ENCODE data around the gene XRCC5.

XRCC5 gene

DNA sequence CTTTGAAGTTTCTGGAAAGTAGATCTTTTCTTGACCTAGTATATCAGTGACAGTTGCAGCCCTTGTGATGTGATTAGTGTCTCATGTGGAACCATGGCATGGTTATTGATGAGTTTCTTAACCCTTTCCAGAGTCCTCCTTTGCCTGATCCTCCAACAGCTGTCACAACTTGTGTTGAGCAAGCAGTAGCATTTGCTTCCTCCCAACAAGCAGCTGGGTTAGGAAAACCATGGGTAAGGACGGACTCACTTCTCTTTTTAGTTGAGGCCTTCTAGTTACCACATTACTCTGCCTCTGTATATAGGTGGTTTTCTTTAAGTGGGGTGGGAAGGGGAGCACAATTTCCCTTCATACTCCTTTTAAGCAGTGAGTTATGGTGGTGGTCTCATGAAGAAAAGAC, 96.3 kb downstream of the XRCC5 start:
- no peak for ATAC-seq
- TF ChIP-seq TOX (CRISPR knock-in tag; IDR thresholded peaks at IDR 0.05; ENCODE audit: borderline replicate concordance) (no peak), PATZ1 (CRISPR knock-in tag; IDR thresholded peaks at IDR 0.05; ENCODE audit: borderline replicate concordance) (no peak), ESRRG (CRISPR knock-in tag; IDR thresholded peaks at IDR 0.05) (no peak), SNAI2 (CRISPR knock-in tag; IDR thresholded peaks at IDR 0.05) (no peak), GLIS3 (CRISPR knock-in tag; IDR thresholded peaks at IDR 0.05) (no peak), ZFP30 (CRISPR knock-in tag; IDR thresholded peaks at IDR 0.05) (no peak), ZFP3 (CRISPR knock-in tag; IDR thresholded peaks at IDR 0.05) (no peak), ZC3H10 (CRISPR knock-in tag; IDR thresholded peaks at IDR 0.05) (no peak), CSDC2 (CRISPR knock-in tag; IDR thresholded peaks at IDR 0.05) (no peak), ZNF70 (CRISPR knock-in tag; IDR thresholded peaks at IDR 0.05) (no peak), CSRNP3 (CRISPR knock-in tag; IDR thresholded peaks at IDR 0.05) (no peak), RARB (CRISPR knock-in tag; IDR thresholded peaks at IDR 0.05) (no peak), TCF4 (CRISPR knock-in tag; IDR thresholded peaks at IDR 0.05; ENCODE audit: borderline replicate concordance) (no peak), OSR1 (CRISPR knock-in tag; IDR thresholded peaks at IDR 0.05) (no peak), BACH2 (CRISPR knock-in tag; IDR thresholded peaks at IDR 0.05; ENCODE audit: borderline replicate concordance) (no peak), ZNF565 (CRISPR knock-in tag; conservative IDR thresholded peaks at IDR 0.05; ENCODE audit: low read depth) (no peak), PPARA (CRISPR knock-in tag; IDR thresholded peaks at IDR 0.05; ENCODE audit: borderline replicate concordance) (no peak)
- TF ChIP-seq, protein P1, sequence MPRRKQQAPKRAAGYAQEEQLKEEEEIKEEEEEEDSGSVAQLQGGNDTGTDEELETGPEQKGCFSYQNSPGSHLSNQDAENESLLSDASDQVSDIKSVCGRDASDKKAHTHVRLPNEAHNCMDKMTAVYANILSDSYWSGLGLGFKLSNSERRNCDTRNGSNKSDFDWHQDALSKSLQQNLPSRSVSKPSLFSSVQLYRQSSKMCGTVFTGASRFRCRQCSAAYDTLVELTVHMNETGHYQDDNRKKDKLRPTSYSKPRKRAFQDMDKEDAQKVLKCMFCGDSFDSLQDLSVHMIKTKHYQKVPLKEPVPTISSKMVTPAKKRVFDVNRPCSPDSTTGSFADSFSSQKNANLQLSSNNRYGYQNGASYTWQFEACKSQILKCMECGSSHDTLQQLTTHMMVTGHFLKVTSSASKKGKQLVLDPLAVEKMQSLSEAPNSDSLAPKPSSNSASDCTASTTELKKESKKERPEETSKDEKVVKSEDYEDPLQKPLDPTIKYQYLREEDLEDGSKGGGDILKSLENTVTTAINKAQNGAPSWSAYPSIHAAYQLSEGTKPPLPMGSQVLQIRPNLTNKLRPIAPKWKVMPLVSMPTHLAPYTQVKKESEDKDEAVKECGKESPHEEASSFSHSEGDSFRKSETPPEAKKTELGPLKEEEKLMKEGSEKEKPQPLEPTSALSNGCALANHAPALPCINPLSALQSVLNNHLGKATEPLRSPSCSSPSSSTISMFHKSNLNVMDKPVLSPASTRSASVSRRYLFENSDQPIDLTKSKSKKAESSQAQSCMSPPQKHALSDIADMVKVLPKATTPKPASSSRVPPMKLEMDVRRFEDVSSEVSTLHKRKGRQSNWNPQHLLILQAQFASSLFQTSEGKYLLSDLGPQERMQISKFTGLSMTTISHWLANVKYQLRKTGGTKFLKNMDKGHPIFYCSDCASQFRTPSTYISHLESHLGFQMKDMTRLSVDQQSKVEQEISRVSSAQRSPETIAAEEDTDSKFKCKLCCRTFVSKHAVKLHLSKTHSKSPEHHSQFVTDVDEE (CRISPR knock-in tag; IDR thresholded peaks at IDR 0.05), result no peak
- TF ChIP-seq, protein P2, sequence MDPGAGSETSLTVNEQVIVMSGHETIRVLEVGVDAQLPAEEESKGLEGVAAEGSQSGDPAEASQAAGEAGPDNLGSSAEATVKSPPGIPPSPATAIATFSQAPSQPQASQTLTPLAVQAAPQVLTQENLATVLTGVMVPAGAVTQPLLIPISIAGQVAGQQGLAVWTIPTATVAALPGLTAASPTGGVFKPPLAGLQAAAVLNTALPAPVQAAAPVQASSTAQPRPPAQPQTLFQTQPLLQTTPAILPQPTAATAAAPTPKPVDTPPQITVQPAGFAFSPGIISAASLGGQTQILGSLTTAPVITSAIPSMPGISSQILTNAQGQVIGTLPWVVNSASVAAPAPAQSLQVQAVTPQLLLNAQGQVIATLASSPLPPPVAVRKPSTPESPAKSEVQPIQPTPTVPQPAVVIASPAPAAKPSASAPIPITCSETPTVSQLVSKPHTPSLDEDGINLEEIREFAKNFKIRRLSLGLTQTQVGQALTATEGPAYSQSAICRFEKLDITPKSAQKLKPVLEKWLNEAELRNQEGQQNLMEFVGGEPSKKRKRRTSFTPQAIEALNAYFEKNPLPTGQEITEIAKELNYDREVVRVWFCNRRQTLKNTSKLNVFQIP (CRISPR knock-in tag; IDR thresholded peaks at IDR 0.05; ENCODE audit: borderline replicate concordance, low read depth), result no peak

- no peak for TF ChIP-seq BACH2 (CRISPR knock-in tag; IDR thresholded peaks at IDR 0.05; ENCODE audit: borderline replicate concordance)
- TF ChIP-seq ESRRG (CRISPR knock-in tag; IDR thresholded peaks at IDR 0.05), result no peak
- TF ChIP-seq PATZ1 (CRISPR knock-in tag; IDR thresholded peaks at IDR 0.05; ENCODE audit: borderline replicate concordance), result no peak
- TF ChIP-seq SNAI2 (CRISPR knock-in tag; IDR thresholded peaks at IDR 0.05), result no peak
- no peak for TF ChIP-seq ZFP30 (CRISPR knock-in tag; IDR thresholded peaks at IDR 0.05)
- TF ChIP-seq CSRNP3 (CRISPR knock-in tag; IDR thresholded peaks at IDR 0.05), result no peak
- TF ChIP-seq ZNF8 (CRISPR knock-in tag; IDR thresholded peaks at IDR 0.05), result no peak
- TF ChIP-seq, protein P1 (CRISPR knock-in tag; IDR thresholded peaks at IDR 0.05), result no peak
- no peak for TF ChIP-seq ARNTL (CRISPR knock-in tag; IDR thresholded peaks at IDR 0.05; ENCODE audit: borderline replicate concordance, low read depth)
- no peak for TF ChIP-seq TOX (CRISPR knock-in tag; IDR thresholded peaks at IDR 0.05; ENCODE audit: borderline replicate concordance)
- no peak for TF ChIP-seq ZNF565 (CRISPR knock-in tag; conservative IDR thresholded peaks at IDR 0.05; ENCODE audit: low read depth)
- no peak for TF ChIP-seq RARB (CRISPR knock-in tag; IDR thresholded peaks at IDR 0.05)
- TF ChIP-seq ZC3H10 (CRISPR knock-in tag; IDR thresholded peaks at IDR 0.05), result no peak
- TF ChIP-seq ZNF70 (CRISPR knock-in tag; IDR thresholded peaks at IDR 0.05), result no peak
- TF ChIP-seq ZFP3 (CRISPR knock-in tag; IDR thresholded peaks at IDR 0.05), result no peak
- TF ChIP-seq PPARA (CRISPR knock-in tag; IDR thresholded peaks at IDR 0.05; ENCODE audit: borderline replicate concordance), result no peak
- TF ChIP-seq, protein P2 (CRISPR knock-in tag; IDR thresholded peaks at IDR 0.05; ENCODE audit: borderline replicate concordance, low read depth), result no peak
- no peak for ATAC-seq
Measured at GRCh38 chr2:216206041-216206703, 97.0 kb downstream of the XRCC5 start.
